SU-DHL-6 (cell line): ENCODE measurements around the gene NME9.

Experiments
- CTCF ChIP-seq: fragments of 200-600 bp; sonication (generic); IDR thresholded peaks from one replicate; pipeline ENCODE4 v1.5.1; 2017; ENCODE audit warnings: antibody characterized with exemption, mild to moderate bottlenecking, low read length, moderate library complexity; ENCODE audit not compliant: insufficient read depth, poor library complexity, severe bottlenecking
- EZH2phosphoT487 ChIP-seq: fragments of 200-600 bp; sonication (generic), shearing (Covaris generic); conservative IDR thresholded peaks from 2 replicates; pipeline ENCODE4 v1.6.1; 2018; ENCODE audit warnings: mild to moderate bottlenecking, antibody characterized with exemption, low read length, moderate library complexity, mixed read lengths

GRCh38 chr3:138267083-138267482 is 62.6 kb downstream of the NME9 start:
- no peak for TF ChIP-seq CTCF
- no peak for TF ChIP-seq EZH2phosphoT487
